ENCODE measurements around the gene FLNB. TPM values are rescaled to one million over a fixed set of nuclear protein-coding genes. Genes with fewer than 3 reads are reported as not detected.

Gene FLNB
- total RNA-seq, 1 donor from 2014 or later: 42.2 TPM

GRCh38 chr3:58218904-58219303 is 210.7 kb downstream of the FLNB start:
- intact Hi-C loops (cut with micrococcal nuclease): loop anchor here (5.0 kb wide), 1 partner anchor 42 kb away; no protein-coding TSS in a partner anchor

Other genes with a start within 250 kb of the FLNB start
- not detected in 2 replicates for gene DNASE1L3, start 202.6 kb downstream of the FLNB start, total RNA-seq
- 6.1 and 7.0 TPM in 2 replicates for gene ABHD6, start 229.4 kb downstream of the FLNB start, total RNA-seq